ENCODE data around the gene GRAMD1B. TPM values are rescaled to one million over a fixed set of nuclear protein-coding genes. Genes with fewer than 3 reads are reported as not detected.

The GRAMD1B gene
- total and polyA plus RNA-seq, 2 donors (not counting 1 experiment from before 2014, with no cell fraction given) = 0.58 to 11.6 TPM

DNA sequence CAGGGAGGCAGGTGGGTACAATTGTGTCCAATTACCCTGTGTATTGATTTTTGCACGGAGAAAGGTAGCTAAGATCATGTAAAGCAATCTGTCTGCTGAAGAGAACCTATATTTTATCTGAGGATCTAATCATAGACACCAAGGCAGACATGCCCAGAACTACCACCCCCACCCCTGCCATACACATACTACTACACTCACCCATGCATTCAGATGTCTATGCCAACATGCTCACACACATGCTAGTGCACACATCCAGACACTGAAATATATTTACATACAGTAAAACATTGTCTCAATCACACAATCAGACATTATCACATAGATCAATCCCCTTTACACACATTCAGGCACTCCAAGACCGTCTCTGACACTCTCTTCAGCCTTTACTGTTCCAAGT lies 222.5 kb downstream of the GRAMD1B start:
- TF ChIP-seq, protein P1, sequence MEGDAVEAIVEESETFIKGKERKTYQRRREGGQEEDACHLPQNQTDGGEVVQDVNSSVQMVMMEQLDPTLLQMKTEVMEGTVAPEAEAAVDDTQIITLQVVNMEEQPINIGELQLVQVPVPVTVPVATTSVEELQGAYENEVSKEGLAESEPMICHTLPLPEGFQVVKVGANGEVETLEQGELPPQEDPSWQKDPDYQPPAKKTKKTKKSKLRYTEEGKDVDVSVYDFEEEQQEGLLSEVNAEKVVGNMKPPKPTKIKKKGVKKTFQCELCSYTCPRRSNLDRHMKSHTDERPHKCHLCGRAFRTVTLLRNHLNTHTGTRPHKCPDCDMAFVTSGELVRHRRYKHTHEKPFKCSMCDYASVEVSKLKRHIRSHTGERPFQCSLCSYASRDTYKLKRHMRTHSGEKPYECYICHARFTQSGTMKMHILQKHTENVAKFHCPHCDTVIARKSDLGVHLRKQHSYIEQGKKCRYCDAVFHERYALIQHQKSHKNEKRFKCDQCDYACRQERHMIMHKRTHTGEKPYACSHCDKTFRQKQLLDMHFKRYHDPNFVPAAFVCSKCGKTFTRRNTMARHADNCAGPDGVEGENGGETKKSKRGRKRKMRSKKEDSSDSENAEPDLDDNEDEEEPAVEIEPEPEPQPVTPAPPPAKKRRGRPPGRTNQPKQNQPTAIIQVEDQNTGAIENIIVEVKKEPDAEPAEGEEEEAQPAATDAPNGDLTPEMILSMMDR (IDR thresholded peaks at IDR 0.05) = no peak
- TF ChIP-seq EZH2 (IDR thresholded peaks at IDR 0.05; ENCODE audit: borderline replicate concordance, insufficient read depth, low read depth, low read length, poor library complexity, severe bottlenecking) = no peak
- no peaks in the 10 kb centered on the region for H4K20me1 ChIP-seq (ENCODE audit: control insufficient read depth, insufficient read depth, low read length, poor library complexity, severe bottlenecking)
- Mint-ChIP-seq H3K4me1 (peaks cover 11% of the 10 kb centered on the region), H3K27ac (no peak overlapping the region), H3K4me3 (peak overlapping the region; percentile 17), H3K9me3 (ENCODE audit: insufficient read depth) (peaks cover 4% of the 10 kb centered on the region), H3K27me3 (peaks cover 42% of the 10 kb centered on the region)
- peaks cover 0 to 37% (median 24%) of the 10 kb centered on the region in 4 experiments for H3K27me3 ChIP-seq (replicated peaks in 1 of 4; ENCODE audit: control extremely low read depth in 1 of 4, control insufficient read depth in 3 of 4, insufficient read depth in 4 of 4, low read length in 3 of 4)
- intact Hi-C loops (cut with micrococcal nuclease) = no loop called here
- CTCF ChIA-PET = interaction anchor here (1.5 to 1.8 kb wide), 2 partner anchors 10 to 55 kb away, joined by 4 to 5 read pairs; no protein-coding TSS in a partner anchor
- no peak for DNase-seq
- WGBS (ENCODE audit: insufficient coverage) = no CpG with 5 or more reads among the region's 2 CpGs
- H2AFZ ChIP-seq (ENCODE audit: insufficient read depth, low read depth, low read length, poor library complexity, severe bottlenecking) = no peak overlapping the region
- no peak overlapping the region for H3K4me3 ChIP-seq (ENCODE audit: control extremely low read depth in 1 of 5, extremely low read depth in 1 of 5, insufficient read depth in 1 of 5, low read depth in 2 of 5, low read length in 4 of 5)
- no peak overlapping the region for H3K27ac ChIP-seq (ENCODE audit: low read length in 2 of 2)
- H3K79me2 ChIP-seq (ENCODE audit: control insufficient read depth, insufficient read depth, low read length) = no peaks in the 10 kb centered on the region
- H3K4me2 ChIP-seq (replicated peaks; ENCODE audit: low read depth, low read length, poor library complexity, severe bottlenecking) = no peak overlapping the region
- H3K9ac ChIP-seq (ENCODE audit: low read length) = no peak overlapping the region
- peaks cover 0 to 14% (median 3%) of the 10 kb centered on the region in 3 donors for H3K9me3 ChIP-seq (ENCODE audit: control extremely low read depth in 1 of 3, control insufficient read depth in 2 of 3, insufficient read depth in 1 of 3, low read length in 2 of 3)
- H3K4me1 ChIP-seq (ENCODE audit: control insufficient read depth in 2 of 2, insufficient read depth in 2 of 2, low read length in 2 of 2) = peaks cover 11 to 18% of the 10 kb centered on the region in 2 donors
- ATAC-seq (ENCODE audit: low read depth) = no peak
- POLR2A ChIA-PET = no interaction called here
- no peaks in the 10 kb centered on the region for H3K36me3 ChIP-seq (replicated peaks in 1 of 2; ENCODE audit: control extremely low read depth in 1 of 2, control insufficient read depth in 1 of 2, extremely low read depth in 1 of 2, insufficient read depth in 2 of 2, low read length in 1 of 2)

DNA sequence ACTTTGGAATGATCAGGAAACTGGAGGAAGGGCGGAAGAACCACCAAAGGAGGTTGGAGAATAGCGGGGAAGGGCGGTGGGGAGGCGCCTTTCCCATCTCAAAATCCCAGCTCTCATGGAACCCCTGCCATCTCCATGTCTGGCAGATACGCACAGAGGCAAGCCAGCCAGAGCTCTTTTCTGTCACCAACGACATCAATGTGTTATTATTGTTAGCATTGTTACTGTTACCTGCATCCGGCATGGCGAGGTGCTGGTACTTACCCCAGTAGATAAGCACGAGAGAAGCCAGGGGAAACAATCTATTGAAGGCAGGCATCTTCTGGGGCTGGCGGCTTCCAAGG lies 223.4 kb downstream of the GRAMD1B start:
- no peak for DNase-seq
- Histone ChIP-seq H3K27ac (ENCODE audit: low read length in 2 of 2) (no peak overlapping the region), H3K4me3 (ENCODE audit: control extremely low read depth in 1 of 5, extremely low read depth in 1 of 5, insufficient read depth in 1 of 5, low read depth in 2 of 5, low read length in 4 of 5) (no peak overlapping the region), H3K4me1 (ENCODE audit: control insufficient read depth in 2 of 2, insufficient read depth in 2 of 2, low read length in 2 of 2) (peaks cover 11 to 18% of the 10 kb centered on the region in 2 donors), H3K9ac (ENCODE audit: low read length) (peak overlapping the region; percentile 54), H3K79me2 (ENCODE audit: control insufficient read depth, insufficient read depth, low read length) (no peaks in the 10 kb centered on the region), H3K9me3 (ENCODE audit: control extremely low read depth in 1 of 3, control insufficient read depth in 2 of 3, insufficient read depth in 1 of 3, low read length in 2 of 3) (peaks cover 0 to 14% (median 3%) of the 10 kb centered on the region in 3 donors), H3K27me3 (replicated peaks in 1 of 4; ENCODE audit: control extremely low read depth in 1 of 4, control insufficient read depth in 3 of 4, insufficient read depth in 4 of 4, low read length in 3 of 4) (peaks cover 0 to 37% (median 24%) of the 10 kb centered on the region in 4 experiments), H2AFZ (ENCODE audit: insufficient read depth, low read depth, low read length, poor library complexity, severe bottlenecking) (peak overlapping the region; percentile 56), H4K20me1 (ENCODE audit: control insufficient read depth, insufficient read depth, low read length, poor library complexity, severe bottlenecking) (no peaks in the 10 kb centered on the region), H3K4me2 (replicated peaks; ENCODE audit: low read depth, low read length, poor library complexity, severe bottlenecking) (peak overlapping the region; percentile 83), H3K36me3 (replicated peaks in 1 of 2; ENCODE audit: control extremely low read depth in 1 of 2, control insufficient read depth in 1 of 2, extremely low read depth in 1 of 2, insufficient read depth in 2 of 2, low read length in 1 of 2) (no peaks in the 10 kb centered on the region)
- H3K27ac Mint-ChIP-seq = no peak overlapping the region
- intact Hi-C loops (cut with micrococcal nuclease) = no loop called here
- WGBS (ENCODE audit: insufficient coverage) = 17% methylated on average over 7 of the region's 10 CpGs
- peaks cover 4% of the 10 kb centered on the region for H3K9me3 Mint-ChIP-seq (ENCODE audit: insufficient read depth)
- ATAC-seq (ENCODE audit: low read depth) = no peak
- CTCF ChIA-PET = interaction anchor here (1.5 to 1.8 kb wide), 2 partner anchors 11 to 54 kb away, joined by 4 to 5 read pairs; no protein-coding TSS in a partner anchor
- H3K27me3 Mint-ChIP-seq = peaks cover 42% of the 10 kb centered on the region
- TF ChIP-seq EZH2 (IDR thresholded peaks at IDR 0.05; ENCODE audit: borderline replicate concordance, insufficient read depth, low read depth, low read length, poor library complexity, severe bottlenecking) = no peak
- TF ChIP-seq, protein P1 (IDR thresholded peaks at IDR 0.05) = no peak
- POLR2A ChIA-PET = no interaction called here
- H3K4me1 Mint-ChIP-seq = peaks cover 12% of the 10 kb centered on the region
- H3K4me3 Mint-ChIP-seq = peak overlapping the region; percentile 72
